ENCODE measurements around the gene PRAME.
A peak's percentile ranks its signal among the peaks of the same experiment; 100 is the strongest.
"Not testable (repeated sequence)": the region's sequence is repeated elsewhere in the genome, so short reads cannot be mapped to it uniquely, and the experiment has no call there.

PRAME gene

GRCh38 chr22:22550789-22551434 is 8.2 kb downstream of the PRAME start:
- no peak for DNase-seq

- no peak for DNase-seq
These were observed 10.2 kb downstream of the PRAME start for GRCh38 chr22:22548910-22549309.

GRCh38 chr22:22548317-22548716 is 10.7 kb downstream of the PRAME start:
- DNase-seq = no peak

- peak; percentile 39 for DNase-seq
These were observed 11.3 kb downstream of the PRAME start for GRCh38 chr22:22547692-22548300.

- no peak for DNase-seq
These were observed 11.8 kb downstream of the PRAME start for GRCh38 chr22:22547226-22547625.

GRCh38 chr22:22546490-22546889 is 12.6 kb downstream of the PRAME start:
- peak; percentile 71 for DNase-seq

- no peak for DNase-seq
These were observed 14.0 kb downstream of the PRAME start for GRCh38 chr22:22545084-22545483.

- no peak for DNase-seq
These were observed 20.7 kb downstream of the PRAME start for GRCh38 chr22:22538226-22538989.

- no peak for DNase-seq
These were observed 22.1 kb downstream of the PRAME start for GRCh38 chr22:22536916-22537315.

GRCh38 chr22:22536515-22536914 is 22.6 kb downstream of the PRAME start:
- no peak for DNase-seq

GRCh38 chr22:22535662-22536061 is 23.4 kb downstream of the PRAME start:
- DNase-seq = no peak

GRCh38 chr22:22534604-22535415 is 24.3 kb downstream of the PRAME start:
- DNase-seq = no peak

GRCh38 chr22:22533863-22534262 is 25.2 kb downstream of the PRAME start:
- no peak for DNase-seq

GRCh38 chr22:22533417-22533816 is 25.6 kb downstream of the PRAME start:
- DNase-seq = no peak

GRCh38 chr22:22532547-22533071 is 26.5 kb downstream of the PRAME start:
- not testable (repeated sequence) for DNase-seq

GRCh38 chr22:22531770-22532546 is 27.1 kb downstream of the PRAME start:
- DNase-seq = no peak

- no peak for DNase-seq
These were observed 30.3 kb downstream of the PRAME start for GRCh38 chr22:22528780-22529179.

- no peak for DNase-seq
These were observed 31.8 kb downstream of the PRAME start for GRCh38 chr22:22527312-22527711.

GRCh38 chr22:22526125-22526912 is 32.7 kb downstream of the PRAME start:
- no peak for DNase-seq

GRCh38 chr22:22523494-22523893 is 35.6 kb downstream of the PRAME start:
- no peak for DNase-seq

GRCh38 chr22:22521631-22522030 is 37.4 kb downstream of the PRAME start:
- DNase-seq = no peak

All from hematopoietic multipotent progenitor cell treated with erythropoietin and hydrocortisone succinate and interleukin-3 and kit ligand, for 6 days (in vitro differentiated cells).